GM21717 (cell line): ENCODE measurements around the gene CEMIP.

Experiments used
- ATAC-seq: cut with Tn5 transposase; IDR thresholded peaks from one replicate; pipeline ENCODE4 v1.9.1; 2021; ENCODE audit warnings: mild to moderate bottlenecking, moderate library complexity; ENCODE audit not compliant: unreplicated experiment

Gene CEMIP

DNA sequence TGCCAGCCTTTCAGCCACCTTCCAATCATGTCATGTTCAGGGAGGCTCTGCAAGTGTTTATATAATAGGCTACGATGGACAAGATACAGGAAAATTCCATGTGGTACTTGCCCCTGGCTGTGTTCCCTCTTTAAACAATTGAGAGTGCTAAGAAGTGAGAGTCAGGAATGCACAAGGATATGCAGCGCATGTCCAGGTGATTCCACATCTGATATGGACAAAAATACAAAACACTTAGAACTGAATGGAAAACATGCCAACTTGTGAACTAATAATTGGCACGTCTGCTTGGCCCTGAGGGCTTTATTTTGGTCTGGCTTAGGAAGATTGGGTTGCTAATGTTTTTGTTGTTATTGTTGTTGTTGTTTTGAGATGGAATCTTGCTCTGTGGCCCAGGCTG lies 100.9 kb downstream of the CEMIP start:
- ATAC-seq: no peak

DNA sequence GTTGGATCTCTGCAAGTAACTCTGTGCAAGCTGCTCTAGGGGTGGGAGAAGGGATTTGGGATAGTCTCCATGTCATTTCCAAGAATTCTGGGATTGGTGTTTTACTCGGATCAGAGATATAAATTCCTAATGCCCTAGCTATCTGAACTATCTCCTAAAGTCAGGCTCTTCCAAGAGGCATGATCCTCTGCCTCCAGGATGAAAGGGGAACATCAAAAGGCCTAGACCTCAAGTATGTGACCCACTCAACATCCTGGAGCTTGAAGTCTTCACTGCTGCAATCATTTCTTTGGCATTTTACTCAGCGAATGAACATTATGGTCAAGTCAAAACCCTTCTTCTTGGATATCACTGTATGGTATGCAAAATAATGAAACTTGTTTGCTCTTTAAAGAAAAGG lies 104.5 kb downstream of the CEMIP start:
- no peak for ATAC-seq

DNA sequence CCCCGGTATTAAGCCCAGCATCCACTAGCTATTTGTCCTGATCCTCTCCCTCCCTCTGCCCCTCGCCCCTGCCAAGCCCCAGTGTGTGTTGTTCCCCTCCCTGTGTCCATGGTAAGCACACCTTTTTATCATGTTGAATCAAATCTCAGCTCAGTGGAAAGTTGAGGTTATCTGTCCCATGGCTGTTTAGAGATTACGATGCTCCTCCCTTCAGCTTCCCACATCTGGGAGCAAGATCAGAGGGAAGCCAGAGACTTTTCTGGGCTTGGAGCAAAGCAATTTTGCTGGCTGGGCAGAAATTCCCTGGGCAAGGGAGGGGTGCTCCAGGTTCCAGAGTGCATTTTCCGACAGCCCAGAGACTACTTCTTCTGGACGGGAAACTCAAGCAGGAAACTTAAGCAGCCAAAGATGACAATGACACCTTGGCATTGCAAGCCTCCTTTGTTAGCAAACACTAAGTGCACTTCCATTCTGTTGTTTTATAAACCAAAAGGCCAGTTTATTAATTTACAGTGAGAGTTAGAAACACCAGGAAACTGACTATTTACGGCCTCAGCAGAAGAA lies 105.9 kb downstream of the CEMIP start:
- no peak for ATAC-seq

DNA sequence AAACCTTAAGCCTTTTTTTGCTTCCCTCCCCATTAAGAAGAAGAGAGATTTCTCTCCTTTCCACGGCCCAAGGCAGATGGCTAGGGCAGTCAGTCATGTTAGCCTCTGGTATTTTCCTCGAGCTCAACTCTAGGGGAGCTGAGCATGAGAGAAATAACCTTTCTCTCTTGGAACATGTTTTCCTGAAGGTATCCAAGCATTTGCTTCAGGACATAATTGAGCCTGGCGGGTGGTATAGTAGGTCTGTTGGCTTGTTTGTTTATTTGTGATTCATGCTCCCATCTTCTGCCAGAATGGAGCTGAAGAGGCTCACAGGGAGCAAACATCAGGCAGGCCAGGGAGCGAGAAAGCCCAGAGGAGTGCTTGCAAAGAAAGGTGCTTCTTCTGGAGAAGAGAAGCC lies 108.0 kb downstream of the CEMIP start:
- no peak for ATAC-seq

DNA sequence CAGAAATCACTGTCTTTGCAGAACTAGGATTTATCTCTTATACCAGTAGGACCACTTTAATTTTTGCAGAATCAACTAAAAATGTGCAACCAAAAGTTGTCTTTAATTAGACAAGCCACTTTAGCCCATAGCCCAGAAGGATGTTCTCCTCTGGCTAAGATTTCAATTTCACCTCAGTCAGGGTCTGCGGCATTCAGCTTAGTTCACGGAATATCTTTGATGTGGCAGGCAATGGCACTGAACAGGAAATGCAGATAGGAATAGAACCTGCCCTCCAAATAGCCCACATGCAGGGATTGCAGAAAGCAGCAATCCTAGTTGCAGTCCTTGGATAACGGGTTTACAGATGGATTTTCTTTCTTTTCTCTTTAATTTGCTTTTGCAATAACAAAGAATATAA lies 109.7 kb downstream of the CEMIP start:
- no peak for ATAC-seq

DNA sequence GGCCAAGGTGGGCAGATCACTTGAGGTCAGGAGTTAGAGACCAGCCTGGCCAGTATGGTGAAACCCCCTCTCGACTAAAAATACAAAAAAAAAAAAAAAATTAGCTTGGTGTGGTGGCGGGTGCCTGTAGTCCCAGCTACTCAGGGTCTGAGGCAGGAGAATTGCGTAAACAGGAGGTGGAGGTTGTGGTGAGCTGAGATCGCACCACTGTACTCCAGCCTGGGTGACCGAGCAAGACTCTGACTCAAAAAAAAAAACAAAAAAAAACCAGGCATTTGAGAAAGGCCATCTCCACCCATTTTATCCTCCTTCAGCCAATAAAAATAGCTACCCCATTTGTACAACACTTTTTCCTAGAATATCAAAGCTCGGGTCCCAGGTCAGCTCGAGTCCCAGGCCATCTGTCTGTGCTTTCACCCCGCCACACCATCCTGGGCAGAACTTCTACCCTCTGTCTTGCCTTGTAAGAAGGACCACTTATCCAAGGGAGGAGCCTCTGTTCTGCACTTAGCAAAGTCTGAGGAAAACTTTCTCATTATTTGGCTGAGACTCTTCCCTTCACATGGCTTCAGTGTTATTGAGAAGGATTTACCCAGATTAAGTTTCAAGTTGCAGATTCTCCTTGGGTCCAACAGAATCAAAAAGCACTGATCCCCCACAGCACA lies 111.3 kb downstream of the CEMIP start:
- ATAC-seq: no peak

DNA sequence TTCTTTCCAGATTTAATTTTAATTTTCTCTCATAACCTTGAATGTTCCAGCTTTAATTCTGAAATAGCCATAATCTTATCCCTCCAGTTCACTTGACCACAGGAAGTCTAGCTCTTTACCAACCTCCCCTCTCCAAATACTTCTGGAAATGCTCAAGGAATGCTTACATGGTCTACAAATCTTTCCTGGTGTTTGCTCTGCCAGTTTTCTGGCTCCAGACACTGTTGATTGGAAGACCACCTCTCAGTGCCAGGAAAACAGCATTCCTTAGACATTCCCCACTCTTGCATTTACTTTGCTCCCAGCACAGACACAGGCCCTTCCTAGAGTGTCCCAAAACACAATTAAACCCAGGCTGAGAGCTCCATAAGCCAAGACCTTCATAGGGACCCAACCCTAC lies 111.8 kb downstream of the CEMIP start:
- ATAC-seq: no peak

DNA sequence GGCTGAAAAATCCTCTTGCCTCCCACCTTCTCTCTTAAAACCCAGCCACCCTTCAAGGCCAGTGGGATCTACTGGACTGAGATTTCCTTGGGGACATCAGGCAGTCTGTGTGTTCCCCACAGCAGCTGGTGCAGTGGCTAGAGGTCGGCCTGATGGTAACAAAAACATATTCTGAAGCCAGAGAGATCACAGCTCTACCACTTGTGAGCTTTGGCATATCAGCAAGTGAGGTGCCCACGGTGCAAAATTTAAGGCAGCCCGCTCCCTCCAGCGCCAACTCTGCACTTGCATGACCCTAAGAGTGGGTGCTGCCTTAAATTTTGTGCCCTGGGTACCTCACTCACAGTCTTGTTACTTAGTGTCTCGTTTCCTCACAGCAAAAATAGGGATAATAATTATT lies 113.2 kb downstream of the CEMIP start:
- ATAC-seq: no peak

DNA sequence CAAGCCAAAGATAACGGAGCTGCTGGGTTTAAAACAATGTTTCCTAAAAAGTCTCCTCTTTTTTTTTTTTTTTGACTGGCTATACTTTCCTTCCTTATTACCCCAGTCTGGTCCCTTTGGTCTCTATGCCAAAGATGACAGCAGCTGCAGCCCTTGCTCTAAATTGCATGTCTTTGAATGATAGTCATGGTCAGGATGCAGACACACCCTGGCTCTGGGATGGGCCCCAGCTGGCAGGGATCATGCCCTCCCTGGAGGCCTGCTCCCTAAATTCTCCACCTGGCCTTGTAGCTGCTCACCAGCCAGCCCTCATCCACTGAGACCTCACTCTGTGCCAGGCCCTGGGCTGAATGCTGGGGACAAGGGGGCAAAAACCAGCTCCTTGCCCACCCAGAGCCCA lies 114.6 kb downstream of the CEMIP start:
- ATAC-seq: no peak

DNA sequence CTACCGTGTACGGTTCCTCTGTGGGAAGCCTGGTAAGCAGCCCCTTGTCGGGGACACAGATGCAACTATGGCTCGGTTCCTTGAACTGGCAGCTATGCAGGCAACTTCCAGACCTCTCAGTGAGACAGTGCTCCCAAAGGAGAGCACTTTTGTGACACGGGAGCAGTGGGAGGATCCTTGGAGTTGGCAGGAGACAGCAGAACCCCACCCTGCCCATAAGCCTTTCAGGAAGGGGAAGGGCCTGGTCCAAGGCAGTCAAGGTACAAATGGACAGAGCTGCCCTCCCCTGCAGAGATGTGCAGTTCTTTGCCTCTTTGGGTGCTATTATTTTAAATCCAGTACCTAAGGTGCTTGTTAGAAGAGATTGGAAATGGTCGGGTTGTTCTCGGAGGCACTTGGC lies 115.9 kb downstream of the CEMIP start:
- no peak for ATAC-seq

DNA sequence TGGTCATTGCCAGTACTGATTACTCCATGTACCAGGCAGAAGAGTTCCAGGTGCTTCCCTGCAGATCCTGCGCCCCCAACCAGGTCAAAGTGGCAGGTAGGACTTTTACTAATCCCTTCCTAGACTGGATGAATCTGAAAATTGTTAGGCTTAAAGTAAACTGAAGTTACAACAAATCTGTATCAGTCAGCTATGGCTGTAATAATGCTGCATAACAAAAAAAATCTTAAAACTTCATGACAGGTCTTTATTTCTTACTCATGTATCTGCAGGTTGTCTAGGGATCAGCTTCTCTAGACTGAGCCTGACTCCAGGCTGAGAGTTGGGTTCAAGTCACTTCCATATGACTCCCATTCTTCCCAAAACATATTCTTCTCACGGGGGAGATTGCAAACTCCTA lies 116.8 kb downstream of the CEMIP start:
- ATAC-seq: no peak

DNA sequence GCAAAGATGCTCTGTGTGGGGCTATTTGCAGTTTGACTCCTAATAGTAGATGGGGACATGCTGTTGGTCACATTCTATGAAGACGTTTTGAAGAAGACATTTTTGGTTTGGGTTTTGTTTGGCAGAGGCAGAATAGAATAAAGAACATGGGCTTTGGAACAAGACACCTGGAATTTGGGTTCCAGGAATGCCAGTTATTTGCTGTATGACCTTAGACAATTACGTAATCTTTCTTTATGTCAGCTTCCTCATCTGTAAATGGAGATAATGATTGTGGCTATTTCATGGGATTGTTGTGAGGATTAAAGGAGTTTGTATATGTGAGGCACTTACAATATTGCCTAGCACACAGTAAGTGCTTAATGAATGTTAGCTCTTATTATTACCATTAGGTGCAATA lies 118.9 kb downstream of the CEMIP start:
- no peak for ATAC-seq

DNA sequence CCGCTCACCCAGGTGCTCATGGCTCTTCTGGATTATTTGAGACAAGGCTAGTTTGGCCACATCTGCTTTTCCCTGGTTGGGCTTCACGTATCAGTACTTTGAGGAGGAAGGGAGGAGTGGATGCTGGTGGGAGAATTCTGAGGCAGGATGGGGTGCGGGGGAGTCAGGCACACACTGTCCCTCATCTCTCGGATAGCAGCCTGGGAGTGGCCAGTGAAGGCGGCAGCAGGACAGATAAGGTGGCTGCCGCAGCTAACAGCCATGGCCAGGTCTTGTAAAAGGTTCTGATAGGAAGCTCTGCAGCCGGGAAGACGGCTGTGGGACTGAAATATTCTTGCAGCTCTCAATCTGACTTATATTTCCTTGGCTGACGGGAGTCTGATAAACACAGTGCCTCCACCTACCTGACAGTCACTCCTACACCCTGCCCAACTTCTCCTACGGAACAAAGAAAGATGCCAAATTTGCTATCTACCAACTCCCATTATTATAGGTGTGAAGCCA lies 123.2 kb downstream of the CEMIP start:
- ATAC-seq: no peak

DNA sequence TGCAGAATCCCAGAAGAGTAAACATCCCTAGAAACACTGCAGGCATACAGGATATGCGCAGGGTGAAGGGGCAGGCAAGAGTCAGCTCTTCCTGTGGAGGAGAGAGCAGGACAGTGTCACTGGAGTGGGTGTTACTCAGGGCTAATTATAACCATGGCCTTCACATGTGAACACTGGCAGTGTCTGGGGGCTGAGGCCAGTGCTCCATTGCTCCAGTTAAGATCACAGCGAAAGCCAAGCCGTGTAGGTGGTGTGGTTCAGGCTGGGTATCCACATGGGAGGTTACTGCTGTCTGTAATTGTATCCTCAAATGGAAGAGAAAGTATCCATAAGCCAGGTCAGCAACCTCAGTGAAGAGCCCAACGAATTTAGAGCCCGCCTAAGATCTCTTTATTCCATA lies 125.8 kb downstream of the CEMIP start:
- ATAC-seq: no peak

DNA sequence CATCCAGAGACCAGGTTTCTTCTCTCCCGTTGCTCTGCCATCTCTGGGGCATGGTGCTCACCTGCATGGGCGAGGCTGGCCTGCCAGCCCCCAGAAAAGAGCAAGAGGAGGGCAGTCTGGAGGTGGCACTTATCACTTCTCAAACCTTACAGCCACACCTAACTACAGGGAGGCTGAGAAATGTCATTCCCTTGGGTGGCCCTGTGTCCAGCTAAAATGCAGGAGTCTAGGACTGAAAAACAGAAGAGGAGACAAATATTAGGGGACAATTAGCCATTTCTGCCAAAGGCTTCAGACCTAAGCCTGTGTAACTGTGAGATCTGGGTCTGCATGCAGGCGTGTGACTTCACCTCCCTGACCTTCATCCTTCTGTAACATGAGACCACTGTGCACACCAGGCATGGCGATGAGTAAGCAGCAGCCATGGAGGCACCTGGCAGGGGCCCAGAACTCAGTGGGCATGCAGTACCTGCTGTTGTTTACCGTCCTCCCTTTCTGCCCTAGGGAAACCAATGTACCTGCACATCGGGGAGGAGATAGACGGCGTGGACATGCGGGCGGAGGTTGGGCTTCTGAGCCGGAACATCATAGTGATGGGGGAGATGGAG lies 127.1 kb downstream of the CEMIP start:
- no peak for ATAC-seq

DNA sequence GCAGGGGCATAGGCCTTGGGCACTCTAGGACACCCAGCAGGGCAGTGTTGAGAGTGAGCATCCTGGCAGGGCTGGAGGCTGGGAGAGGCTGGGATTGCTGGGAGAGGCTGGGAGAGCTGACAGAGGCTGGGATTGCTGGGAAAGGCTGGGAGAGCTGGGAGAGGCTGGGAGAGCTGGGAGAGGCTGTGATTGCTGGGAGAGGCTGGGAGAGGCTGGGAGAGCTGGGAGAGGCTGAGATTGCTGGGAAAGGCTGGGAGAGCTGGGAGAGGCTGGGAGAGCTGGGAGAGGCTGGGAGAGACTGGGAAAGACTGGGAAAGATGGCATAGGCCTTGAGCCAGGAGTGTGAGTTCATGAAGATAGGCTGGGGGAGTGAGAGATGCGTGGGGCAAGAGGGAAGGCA lies 132.7 kb downstream of the CEMIP start:
- ATAC-seq: no peak

DNA sequence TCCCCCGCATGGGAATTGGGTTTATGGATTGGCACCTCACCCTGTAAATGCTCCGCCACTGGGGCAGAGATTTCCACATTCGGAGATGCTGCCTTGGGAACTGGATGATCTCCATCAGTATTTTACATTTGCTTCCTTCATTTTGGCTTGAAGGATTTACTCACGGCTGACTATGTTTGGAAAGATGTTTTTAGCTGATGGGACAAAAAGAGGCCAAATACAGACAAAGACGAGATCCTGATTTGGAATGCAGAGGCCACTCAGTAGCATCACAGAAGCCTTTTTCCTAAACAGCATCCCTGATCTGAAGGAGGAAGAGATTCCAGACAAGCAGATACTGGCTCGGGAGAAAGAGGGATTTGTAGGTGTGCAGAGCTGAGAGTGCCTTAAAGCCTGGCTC lies 133.5 kb downstream of the CEMIP start:
- no peak for ATAC-seq

DNA sequence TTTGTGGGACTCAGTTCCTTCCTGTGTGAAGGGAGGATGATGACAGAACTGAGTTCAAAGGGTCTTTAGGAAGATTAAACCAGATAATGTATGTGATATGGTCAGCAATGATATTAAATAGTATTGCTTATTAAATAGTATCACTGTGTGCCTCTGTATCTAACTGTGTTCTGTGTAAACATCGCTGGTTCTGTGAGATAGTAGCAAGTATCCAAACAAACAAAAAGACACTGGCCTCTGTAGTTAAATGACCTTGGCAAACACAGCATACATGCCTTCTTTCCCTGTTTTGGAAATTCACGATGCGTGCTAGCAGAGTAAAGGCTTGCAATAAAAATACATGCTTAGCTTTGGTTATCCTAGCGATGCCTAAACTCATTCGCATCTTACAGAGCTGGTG lies 134.4 kb downstream of the CEMIP start:
- ATAC-seq: no peak

DNA sequence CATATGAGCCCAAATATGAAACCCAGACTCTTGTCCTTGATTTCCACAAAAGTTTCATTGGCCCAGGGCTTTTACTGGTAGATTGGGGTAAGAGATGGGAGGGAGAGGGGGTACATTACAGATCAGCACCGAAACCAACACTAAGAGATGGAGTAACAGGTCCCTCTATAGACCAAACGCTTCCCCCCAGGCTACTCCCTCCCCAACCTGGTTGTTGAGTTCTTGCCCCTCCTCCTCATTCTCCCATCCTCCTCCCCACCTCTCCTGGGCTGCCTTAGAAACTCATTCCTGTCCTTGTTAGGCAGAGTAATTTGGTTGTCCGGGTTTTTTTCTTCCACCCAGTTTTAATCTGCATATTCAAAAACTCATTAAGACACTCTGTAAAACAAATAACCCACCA lies 136.3 kb downstream of the CEMIP start:
- no peak for ATAC-seq

DNA sequence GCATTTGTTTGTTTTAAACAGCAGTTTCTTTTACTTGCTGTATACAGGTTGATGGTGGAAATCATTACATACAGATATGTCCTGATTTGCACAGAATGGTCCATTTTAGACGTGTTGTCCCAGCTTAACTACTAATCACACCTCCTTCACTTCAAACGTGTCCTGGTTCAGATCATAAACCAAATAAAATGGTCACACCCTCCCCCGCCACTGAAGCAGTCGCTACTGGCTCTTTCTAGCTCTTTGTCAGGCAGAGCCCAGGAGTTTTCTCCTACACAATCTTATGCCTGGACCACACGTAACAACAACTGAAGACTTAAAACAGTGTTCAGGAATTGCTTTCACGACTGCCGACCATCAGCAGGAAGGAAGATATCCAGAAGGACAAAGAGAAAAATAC lies 136.9 kb downstream of the CEMIP start:
- no peak for ATAC-seq

DNA sequence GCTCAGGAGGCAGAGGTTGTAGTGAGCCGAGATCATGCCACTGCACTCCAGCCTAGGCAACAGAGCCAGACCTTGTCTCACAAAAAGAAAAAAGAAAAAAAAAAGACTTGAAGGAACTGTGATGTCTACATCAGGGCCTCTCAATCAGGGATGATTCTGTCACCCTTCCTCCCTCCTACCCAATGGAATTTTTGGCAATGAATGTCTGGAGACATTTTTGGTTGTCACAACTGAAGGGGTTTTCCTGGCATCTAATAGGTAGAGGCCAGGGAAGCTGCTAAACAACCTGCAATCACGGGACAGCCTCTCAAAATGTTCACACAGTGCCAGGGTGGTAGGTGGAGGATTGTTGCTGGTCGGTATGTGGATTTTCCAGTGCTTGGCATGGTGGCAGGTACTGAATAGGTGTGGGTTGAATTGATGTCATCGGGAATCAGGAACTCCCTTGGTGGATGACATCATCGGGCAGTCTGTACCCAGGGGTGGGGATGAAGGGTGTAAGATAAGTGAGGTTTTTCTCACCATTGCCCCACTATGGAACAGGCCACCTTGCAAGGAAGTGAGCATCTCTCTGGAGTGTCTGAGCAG lies 139.1 kb downstream of the CEMIP start:
- no peak for ATAC-seq

DNA sequence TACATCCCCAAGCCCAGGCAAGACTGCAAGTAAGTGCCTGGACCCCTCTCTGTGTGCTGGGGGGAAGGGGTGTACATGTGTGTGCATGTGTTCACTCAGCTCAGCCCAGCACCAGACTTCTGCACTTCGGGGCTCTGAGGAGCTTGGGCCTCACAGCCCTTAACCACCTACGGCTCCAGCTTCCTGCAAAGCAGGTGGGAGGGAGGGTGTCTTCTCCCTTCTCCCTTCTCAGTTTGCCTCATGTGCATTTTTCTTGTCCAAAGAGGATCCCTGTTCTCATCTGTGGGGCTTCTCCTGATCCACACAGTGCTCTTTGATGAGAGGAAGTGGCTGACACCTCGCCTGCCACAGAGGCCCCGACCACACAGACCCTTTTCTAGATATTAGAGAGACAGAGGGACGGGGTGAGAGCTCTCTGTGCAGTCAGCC lies 141.1 kb downstream of the CEMIP start:
- no peak for ATAC-seq
